ENCODE data around the gene KCNQ1OT1. TPM values are rescaled to one million over a fixed set of nuclear protein-coding genes. Genes with fewer than 3 reads are reported as not detected.
A peak's percentile ranks its signal among the peaks of the same experiment; 100 is the strongest.

The KCNQ1OT1 gene
- total RNA-seq, 1 experiment from 2014 or later: 1.2 TPM

DNA sequence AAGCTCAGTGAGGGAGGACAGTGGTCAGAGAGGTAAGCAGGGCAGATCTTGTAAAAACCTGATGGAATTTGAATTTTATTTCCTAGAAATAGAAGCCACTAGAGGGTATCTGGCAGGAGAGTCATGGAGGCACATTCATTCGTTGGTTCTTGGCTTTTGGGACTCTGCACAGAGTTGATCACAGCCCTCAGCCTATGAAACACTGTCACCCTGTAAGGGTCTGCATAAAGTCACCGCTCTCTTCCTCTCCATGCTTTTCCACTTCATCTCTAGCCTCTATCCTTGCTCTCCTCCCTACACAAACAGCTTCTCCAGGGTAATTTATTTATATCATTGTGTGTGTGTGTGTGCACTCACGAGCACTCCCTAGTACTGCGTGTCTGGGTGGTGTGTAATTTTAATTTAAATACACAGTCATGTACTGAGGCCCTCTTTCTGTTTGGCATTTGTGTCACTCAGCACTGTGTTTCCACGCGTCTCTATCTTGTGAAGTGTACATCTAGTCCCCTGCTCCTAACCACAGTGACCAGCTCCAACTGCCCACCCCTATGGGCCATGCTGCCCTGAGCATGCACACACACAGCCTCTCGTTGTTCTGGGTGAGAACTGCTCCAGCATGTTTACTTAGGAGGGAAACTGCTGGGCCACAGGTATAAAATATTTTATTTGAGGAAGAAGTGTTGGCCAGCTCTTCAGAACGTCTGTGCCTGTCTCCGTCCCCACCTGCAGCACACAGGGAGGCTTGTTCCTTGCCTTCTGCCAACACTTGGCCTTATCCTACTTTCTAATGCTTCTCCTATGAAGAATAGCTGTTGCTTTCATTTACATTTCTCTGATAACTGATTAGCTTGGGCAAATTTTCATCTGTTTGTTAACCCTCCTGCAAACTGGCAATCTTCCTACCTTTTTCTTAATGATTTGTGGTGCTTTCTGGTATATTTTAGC is 4.5 kb downstream of the KCNQ1OT1 start:
- H3K9ac ChIP-seq (ENCODE audit: extremely low read depth, insufficient read length, low read length): no peak overlapping the region
- Mint-ChIP-seq H3K4me3 (peak overlapping the region in 1 of 2 experiments; percentile 14; a peak in 1 of 5 replicates), H3K36me3 (ENCODE audit: insufficient read depth in 1 of 3, low read depth in 3 of 3) (peaks cover 1 to 37% (median 16%) of the 10 kb centered on the region in 3 experiments)

More for the DNA sequence above, 4.5 kb downstream of the KCNQ1OT1 start:
- Histone ChIP-seq H3K27ac (ENCODE audit: insufficient read length, low read depth, low read length) (no peak overlapping the region), H3K23ac (ENCODE audit: insufficient read length, low read depth, low read length) (no peak overlapping the region), H2AK5ac (ENCODE audit: insufficient read length, low read length) (no peak overlapping the region), H3K14ac (ENCODE audit: insufficient read depth, low read length) (peak overlapping the region; percentile 30; the same call in 1 of the 2 replicates), H3T11ph (ENCODE audit: low read length) (no peak overlapping the region), H2BK20ac (ENCODE audit: low read depth, low read length, poor library complexity, severe bottlenecking) (no peak overlapping the region), H2BK120ac (ENCODE audit: low read depth, low read length, poor library complexity, severe bottlenecking) (no peak overlapping the region), H3K79me2 (ENCODE audit: insufficient read depth, low read length) (no peaks in the 10 kb centered on the region; the same call in 1 of the 2 replicates), H3K18ac (ENCODE audit: insufficient read length, low read depth, low read length) (no peak overlapping the region), H4K20me1 (ENCODE audit: control insufficient read depth, insufficient read depth, insufficient read length) (no peaks in the 10 kb centered on the region), H4K91ac (ENCODE audit: insufficient read length, low read depth, low read length) (no peak overlapping the region), H4K8ac (replicated peaks; ENCODE audit: insufficient read length, low read depth, low read length) (no peak overlapping the region), H3K4me2 (ENCODE audit: insufficient read depth, insufficient read length, low read length) (peak overlapping the region; percentile 30), H4K5ac (ENCODE audit: insufficient read length, low read depth, low read length) (no peak overlapping the region), H3K56ac (ENCODE audit: insufficient read length, low read depth, low read length) (no peak overlapping the region), H3K9me3 (ENCODE audit: control insufficient read depth, low read depth, low read length) (no peaks in the 10 kb centered on the region), H3K23me2 (ENCODE audit: insufficient read length, low read depth, low read length, poor library complexity, severe bottlenecking) (peaks cover 7% of the 10 kb centered on the region), H2BK12ac (ENCODE audit: insufficient read length, low read depth, low read length) (peak overlapping the region; percentile 59), H3K4me1 (ENCODE audit: insufficient read depth, low read length) (peaks cover 37% of the 10 kb centered on the region), H3K27me3 (ENCODE audit: insufficient read depth, low read length) (no peaks in the 10 kb centered on the region), H2BK5ac (ENCODE audit: insufficient read length, low read length) (no peak overlapping the region), H3K79me1 (ENCODE audit: insufficient read depth, low read depth, low read length, poor library complexity, severe bottlenecking) (no peaks in the 10 kb centered on the region), H2BK15ac (ENCODE audit: low read depth, low read length) (no peak overlapping the region), H3K4ac (ENCODE audit: low read depth, low read length) (no peak overlapping the region), H2AFZ (ENCODE audit: low read length) (no peak overlapping the region)
- peaks cover 82 to 85% of the 10 kb centered on the region in 2 experiments for H3K4me1 Mint-ChIP-seq
- peaks cover 33% of the 10 kb centered on the region for H3K27me3 Mint-ChIP-seq (ENCODE audit: low read depth)
- no peak overlapping the region; a peak in 2 of 7 replicates for H3K27ac Mint-ChIP-seq
- TF ChIP-seq, protein P1, sequence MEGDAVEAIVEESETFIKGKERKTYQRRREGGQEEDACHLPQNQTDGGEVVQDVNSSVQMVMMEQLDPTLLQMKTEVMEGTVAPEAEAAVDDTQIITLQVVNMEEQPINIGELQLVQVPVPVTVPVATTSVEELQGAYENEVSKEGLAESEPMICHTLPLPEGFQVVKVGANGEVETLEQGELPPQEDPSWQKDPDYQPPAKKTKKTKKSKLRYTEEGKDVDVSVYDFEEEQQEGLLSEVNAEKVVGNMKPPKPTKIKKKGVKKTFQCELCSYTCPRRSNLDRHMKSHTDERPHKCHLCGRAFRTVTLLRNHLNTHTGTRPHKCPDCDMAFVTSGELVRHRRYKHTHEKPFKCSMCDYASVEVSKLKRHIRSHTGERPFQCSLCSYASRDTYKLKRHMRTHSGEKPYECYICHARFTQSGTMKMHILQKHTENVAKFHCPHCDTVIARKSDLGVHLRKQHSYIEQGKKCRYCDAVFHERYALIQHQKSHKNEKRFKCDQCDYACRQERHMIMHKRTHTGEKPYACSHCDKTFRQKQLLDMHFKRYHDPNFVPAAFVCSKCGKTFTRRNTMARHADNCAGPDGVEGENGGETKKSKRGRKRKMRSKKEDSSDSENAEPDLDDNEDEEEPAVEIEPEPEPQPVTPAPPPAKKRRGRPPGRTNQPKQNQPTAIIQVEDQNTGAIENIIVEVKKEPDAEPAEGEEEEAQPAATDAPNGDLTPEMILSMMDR (conservative IDR thresholded peaks at IDR 0.05): no peak
- peaks cover 10 to 12% of the 10 kb centered on the region in 2 experiments for H3K9me3 Mint-ChIP-seq
- WGBS (ENCODE audit: extremely low coverage, insufficient read length, low lambda C conversion rate): no CpG with 5 or more reads among the region's 9 CpGs
- peak; percentile 20 for DNase-seq
